GM21786 (cell line): ENCODE data around the gene SPTLC1.

Experiments used
- ATAC-seq: cut with Tn5 transposase; IDR thresholded peaks from one replicate; pipeline ENCODE4 v1.9.1; 2021; ENCODE audit not compliant: unreplicated experiment

Gene SPTLC1

DNA sequence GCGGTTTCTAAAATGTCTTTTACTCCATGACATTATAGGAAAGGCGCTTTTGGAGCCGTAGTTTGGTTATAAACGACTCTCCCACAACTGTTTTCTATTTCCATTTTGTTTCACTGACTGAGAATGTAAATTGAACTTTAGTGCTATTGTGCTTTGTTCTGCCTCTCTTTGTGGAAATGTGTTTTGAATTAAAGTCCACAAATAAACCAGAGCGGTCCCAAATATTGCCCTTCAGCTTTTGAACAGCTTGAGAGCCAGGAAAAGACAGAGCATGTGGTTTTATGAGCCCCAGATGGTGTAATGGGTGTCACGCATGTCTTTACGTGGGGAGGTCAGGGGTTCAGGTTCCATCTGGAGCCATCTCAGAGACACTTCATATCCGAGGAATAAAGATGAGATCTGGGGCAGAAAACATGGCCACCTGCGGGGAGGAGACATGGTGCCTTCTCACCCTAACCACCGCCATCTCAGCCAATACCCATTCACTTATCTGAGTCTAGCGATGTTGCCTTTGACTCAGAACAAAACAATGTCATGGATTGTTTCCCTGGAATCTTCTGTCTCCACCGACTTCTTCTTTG lies 122.7 kb downstream of the SPTLC1 start:
- no peak for ATAC-seq

DNA sequence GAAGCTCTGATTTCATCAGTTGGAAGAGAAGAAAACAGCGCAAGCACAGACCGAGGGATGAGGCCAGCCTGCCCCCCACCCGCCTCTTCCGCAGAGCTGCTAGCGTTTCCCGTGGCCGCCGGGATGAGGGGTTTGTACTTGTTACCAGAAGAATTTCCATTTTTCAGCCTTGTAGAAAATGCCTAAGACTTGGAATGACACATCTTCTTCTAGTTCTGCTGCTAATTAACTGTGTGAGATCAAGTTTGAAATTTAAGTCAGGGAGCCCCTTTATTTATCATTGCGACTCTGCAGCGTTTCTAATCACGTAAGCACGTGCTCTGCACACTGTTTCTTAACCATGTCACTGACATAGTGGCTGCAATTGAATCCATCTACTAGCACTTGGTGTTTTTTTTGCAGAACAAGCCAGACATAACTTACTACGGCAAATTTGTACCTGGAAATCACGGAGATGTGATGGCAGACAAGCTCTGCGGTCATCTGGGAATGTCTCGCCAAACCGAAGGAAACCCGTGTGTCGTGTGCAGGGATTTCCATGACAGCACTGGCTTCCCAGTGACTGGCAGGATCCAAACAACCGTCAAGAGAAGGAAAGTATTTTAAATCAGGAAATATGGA lies 123.4 kb downstream of the SPTLC1 start:
- no peak for ATAC-seq

DNA sequence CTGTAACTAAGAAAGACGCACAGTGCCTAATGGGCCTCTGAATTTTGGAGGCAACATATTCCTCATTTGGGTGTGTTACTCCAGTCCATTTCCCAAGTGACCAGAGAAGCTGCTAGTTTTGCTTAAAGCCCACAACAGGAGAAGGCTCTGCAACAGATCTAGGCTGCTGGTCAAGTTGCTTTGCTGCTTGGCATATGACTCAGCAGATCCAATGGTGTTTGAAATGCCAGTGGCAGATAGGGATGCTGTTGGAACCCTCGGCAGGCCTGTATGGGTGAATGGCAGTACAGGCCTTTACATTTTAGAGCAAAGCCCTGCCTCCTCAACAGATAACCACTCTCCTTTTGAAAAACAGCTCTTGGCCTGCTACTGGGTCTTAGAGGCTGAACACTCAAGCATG lies 129.0 kb downstream of the SPTLC1 start:
- no peak for ATAC-seq

DNA sequence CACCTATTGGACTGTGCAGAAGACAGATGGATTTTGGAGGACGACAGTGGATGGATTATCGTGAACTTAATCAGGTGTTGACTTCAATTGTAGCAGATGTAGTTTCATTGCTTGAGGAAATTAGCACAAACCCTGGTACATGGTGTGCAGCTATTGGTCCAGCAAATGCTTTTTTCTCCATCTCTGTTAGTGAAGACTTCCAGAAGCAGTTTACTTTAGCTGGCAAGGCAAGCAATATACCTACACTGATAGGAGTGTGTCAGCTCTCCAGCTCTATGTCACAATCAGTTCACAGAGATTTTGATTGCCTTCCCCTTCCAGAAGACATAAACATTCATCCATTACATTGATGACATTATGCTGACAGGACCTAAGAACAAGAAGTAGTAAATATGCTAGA lies 129.5 kb downstream of the SPTLC1 start:
- no peak for ATAC-seq
